ENCODE measurements around the gene ZNF366.

Gene ZNF366

GRCh38 chr5:72489536-72489935 is 17.7 kb downstream of the ZNF366 start:
- DNase-seq (ENCODE audit: low spot score), result no peak

GRCh38 chr5:72488756-72489155 is 18.5 kb downstream of the ZNF366 start:
- DNase-seq (ENCODE audit: low spot score), result no peak

DNA sequence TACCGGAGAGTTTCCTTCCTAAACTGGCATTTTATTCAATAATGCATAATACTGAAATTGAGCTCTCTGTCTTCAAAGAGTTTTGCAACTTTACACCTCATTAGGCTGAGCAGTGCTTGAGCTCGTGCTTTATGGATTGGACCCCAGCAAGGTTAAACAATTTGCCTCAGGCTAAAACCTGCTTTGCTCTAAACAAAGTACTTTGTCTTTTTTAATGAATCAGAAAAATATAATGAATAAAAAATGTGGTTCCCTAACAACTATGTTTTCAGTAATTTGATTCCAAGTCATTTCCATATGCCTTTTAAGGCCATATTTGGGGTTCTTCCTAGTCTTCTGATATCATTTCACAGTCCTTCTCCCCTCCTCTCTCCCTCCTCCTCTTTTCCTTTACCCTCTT is 20.0 kb downstream of the ZNF366 start:
- DNase-seq (ENCODE audit: low spot score), result no peak

- DNase-seq (ENCODE audit: low spot score), result no peak
These were observed 20.8 kb downstream of the ZNF366 start for GRCh38 chr5:72486371-72486770.

DNA sequence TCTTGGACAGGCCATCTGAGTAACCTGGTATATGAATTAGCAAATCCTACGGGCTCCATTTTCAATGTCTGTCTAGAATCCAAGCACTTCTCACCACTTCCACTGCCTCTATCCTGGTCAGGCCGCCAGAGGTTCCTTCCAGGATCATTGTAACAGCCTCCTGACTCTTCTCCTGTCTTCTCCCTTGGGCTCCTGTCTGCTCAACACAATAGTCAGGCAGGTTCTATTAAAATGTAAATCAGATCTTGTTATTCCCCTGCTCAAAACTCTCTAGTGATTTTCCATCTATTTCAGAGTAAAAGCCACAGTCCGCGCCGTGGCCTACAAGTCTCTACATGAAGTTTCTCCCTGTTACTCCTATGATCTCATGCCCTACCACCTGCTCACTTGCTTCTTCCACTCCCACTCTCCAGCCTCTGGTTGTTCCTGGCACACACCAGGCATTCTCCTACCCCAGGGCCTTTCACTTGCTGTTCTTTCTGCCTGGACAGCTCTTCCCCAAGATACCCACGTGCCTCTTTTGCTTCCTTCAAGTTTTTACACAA is 21.7 kb downstream of the ZNF366 start:
- no peak for DNase-seq (ENCODE audit: low spot score)

DNA sequence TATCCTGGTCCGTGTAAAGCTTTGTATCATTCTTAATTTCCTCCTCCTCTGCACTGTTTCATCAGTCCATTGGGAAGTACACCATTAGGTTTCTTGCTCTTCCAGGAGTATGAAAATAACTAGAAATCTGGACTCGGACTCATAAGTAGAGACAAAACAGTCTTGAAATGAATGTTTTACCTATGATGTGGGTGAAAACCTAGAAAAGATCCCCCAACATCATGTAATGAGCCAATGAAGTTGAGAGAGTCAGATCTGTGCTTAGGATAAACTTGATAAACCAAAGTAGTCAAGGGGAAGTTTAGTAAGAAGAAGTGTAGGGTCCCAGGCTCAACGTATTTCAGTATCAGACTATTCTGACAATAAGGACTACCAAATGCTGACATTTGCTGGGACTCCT is 25.2 kb downstream of the ZNF366 start:
- no peak for DNase-seq (ENCODE audit: low spot score)

- DNase-seq (ENCODE audit: low spot score), result no peak
These were observed 26.4 kb downstream of the ZNF366 start for GRCh38 chr5:72480841-72481240.

- DNase-seq (ENCODE audit: low spot score), result no peak
These were observed 27.3 kb downstream of the ZNF366 start for GRCh38 chr5:72479921-72480320.

- DNase-seq (ENCODE audit: low spot score), result no peak
These were observed 28.5 kb downstream of the ZNF366 start for GRCh38 chr5:72478684-72479083.

DNA sequence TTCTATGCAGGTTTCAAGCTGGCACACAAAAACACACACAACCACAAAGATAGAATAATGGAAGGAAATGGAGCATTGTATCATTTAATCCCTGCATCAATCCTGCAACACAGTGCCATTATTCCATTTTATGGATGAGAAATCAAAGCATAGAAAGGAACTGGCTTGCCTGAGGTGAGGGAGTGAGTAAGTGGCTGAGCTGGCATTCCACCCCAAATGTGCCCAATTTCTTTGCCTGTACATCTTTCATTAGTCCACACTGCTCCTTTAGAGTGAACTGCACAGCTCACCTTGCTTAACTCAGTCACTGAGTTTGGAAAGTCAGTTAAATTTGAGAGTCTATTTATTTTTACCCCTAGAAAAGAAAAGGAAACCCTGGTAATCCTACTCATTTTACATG is 28.9 kb downstream of the ZNF366 start:
- no peak for DNase-seq (ENCODE audit: low spot score)

- DNase-seq (ENCODE audit: low spot score), result no peak
These were observed 29.6 kb downstream of the ZNF366 start for GRCh38 chr5:72477644-72478043.

- no peak for DNase-seq (ENCODE audit: low spot score)
These were observed 30.0 kb downstream of the ZNF366 start for GRCh38 chr5:72477176-72477575.

- DNase-seq (ENCODE audit: low spot score), result no peak
These were observed 30.5 kb downstream of the ZNF366 start for GRCh38 chr5:72476721-72477120.

DNA sequence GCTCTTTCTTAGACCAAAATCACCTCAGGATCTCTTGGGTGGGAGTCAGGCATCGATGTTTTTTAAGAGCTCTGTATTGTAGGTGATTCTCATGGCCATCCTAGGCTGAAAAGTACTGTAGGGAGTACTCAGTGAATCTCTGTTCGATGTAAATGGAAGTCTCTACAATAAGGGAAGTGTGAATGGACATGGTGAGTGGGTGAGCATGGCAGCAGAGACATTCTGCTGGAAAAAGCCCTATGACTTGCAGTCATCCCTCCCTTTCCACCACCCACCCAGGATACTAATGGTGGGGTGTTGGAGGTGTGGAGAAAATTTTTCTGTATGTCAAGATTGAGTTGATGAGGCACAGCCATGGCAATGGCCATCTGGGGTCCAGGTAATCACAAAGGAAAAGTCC is 30.9 kb downstream of the ZNF366 start:
- DNase-seq (ENCODE audit: low spot score), result no peak

- DNase-seq (ENCODE audit: low spot score), result no peak
These were observed 32.7 kb downstream of the ZNF366 start for GRCh38 chr5:72474516-72474915.

DNA sequence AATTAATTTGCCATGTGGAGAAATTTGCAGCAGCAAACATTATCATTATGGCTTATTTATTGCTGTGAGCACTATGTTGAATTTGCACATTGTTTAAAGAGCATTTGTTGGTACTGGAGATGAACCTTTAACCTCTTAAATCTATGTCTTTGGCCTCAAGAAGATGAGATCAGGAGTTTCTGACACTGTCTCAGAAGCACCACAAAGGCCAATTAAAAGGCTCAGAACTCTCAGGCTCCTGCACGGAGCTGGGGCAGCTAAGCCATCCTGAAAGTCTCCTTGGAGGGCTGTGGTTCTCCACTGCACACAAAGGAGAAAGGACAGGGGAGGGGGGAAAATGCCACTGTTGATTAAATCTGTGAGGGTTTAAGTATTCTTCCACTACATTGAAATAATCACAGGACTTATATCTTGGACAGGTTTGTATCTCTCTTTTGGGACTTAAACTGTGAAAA is 33.1 kb downstream of the ZNF366 start:
- DNase-seq (ENCODE audit: low spot score), result no peak

DNA sequence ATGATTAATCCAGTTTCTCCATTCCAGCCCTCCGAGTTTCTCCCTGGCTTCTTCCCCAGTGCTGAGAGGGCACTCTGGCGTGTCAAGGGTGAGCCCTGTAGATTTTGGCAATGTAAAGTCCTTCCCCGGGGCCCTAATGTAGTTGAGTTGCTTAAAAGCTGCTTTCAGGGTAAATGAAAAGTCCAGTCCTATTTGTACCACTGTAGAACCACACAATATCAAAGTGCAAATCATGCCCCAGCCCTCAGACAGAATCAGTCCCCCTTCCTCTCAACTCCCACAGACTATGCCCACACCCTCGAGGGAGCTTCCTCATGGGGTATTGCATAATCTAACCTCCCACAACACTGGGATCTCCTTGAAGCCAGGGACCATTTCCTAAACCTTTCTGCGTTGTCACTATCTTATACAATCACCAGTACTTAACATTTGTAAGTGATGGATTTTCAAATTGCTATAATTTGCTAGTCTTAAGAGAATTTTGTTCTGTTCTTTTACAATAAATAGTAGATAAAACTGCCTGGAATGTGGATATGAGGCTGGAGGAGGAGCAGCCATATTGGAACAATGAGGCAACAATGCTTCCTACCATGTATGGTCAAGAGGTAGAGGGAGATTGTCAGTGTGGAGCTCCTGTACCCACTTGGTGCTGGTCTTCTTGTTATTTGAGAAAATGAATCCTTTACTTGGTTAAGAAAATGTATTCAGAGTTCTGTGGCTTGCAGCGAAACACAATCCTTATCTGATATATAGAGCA is 34.4 kb downstream of the ZNF366 start:
- no peak for DNase-seq (ENCODE audit: low spot score)

DNA sequence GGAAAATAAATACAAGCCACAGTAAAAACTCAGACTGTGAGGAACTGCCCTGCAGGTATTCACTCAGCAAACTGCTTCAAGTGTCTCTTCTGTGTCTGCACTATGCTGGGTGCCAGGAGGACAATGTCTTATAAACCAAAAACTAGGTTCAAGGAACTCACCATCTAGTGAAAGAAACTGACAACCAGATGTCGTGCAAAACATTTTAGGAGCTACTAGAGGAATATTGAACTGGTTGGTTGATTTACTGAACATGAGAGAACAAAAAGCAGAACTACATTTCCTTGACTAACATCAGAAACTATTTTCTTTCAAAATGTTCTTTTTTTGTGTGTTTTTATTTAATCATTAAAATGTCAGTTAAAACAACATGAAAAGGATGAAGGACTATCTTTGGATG is 35.2 kb downstream of the ZNF366 start:
- no peak for DNase-seq (ENCODE audit: low spot score)

DNA sequence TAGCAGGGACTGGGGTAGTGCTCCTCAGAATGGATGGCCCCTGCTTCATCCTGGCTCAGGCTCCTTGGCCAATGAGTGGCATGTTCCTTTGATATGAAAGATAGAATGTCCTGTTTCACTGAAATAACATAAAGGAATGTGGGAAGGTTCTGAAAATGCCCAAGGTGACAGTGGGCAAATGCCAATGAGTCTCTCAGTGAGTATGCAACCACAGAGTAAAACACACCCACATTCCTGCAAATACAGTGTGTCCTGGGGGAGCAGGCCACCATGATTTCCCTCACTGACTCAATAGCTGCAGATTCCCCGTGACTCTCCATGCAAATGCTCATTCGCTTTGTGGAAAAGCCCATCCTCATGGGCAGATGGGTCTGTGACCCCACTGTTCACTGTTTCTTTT is 36.4 kb downstream of the ZNF366 start:
- DNase-seq (ENCODE audit: low spot score), result peak; percentile 34

DNA sequence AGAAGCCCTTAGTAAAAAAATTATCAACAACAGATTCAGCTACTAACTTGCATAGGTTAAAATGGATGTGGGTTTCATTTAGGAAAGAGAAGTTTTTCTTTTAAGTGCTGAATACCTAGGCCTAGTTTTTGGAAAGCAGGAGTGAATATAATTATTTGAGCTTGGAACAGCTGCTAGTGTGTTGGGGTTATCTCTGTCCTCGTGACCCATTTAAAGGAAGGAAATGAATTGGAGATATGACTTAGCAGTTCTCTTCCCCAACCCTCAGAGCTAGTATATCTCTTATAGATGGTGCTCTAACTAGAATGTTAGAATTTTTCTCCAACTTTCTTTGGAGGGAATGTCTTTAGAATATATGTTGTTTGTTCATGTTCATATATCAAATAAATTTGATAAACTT is 38.6 kb downstream of the ZNF366 start:
- DNase-seq (ENCODE audit: low spot score), result no peak

- DNase-seq (ENCODE audit: low spot score), result no peak
These were observed 39.2 kb downstream of the ZNF366 start for GRCh38 chr5:72468024-72468423.

DNA sequence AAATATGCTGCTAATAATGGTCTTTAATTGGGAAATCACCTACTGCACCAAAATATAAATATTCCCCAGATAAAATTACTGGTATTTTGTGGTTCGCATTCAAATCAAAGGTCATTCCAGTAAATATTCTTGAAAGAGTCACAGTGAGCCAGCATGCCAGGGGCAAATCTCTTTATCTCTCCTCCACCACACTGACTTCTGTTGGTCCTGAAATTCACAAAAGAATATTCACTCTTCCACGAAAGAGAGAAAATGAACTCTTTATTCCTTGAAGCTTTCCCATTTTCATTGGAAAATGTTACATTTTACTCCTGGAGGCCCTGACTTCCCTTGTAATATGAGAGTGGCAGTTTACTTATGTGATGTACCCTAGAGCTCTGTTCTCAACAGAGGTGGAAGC is 39.7 kb downstream of the ZNF366 start:
- DNase-seq (ENCODE audit: low spot score), result no peak

DNA sequence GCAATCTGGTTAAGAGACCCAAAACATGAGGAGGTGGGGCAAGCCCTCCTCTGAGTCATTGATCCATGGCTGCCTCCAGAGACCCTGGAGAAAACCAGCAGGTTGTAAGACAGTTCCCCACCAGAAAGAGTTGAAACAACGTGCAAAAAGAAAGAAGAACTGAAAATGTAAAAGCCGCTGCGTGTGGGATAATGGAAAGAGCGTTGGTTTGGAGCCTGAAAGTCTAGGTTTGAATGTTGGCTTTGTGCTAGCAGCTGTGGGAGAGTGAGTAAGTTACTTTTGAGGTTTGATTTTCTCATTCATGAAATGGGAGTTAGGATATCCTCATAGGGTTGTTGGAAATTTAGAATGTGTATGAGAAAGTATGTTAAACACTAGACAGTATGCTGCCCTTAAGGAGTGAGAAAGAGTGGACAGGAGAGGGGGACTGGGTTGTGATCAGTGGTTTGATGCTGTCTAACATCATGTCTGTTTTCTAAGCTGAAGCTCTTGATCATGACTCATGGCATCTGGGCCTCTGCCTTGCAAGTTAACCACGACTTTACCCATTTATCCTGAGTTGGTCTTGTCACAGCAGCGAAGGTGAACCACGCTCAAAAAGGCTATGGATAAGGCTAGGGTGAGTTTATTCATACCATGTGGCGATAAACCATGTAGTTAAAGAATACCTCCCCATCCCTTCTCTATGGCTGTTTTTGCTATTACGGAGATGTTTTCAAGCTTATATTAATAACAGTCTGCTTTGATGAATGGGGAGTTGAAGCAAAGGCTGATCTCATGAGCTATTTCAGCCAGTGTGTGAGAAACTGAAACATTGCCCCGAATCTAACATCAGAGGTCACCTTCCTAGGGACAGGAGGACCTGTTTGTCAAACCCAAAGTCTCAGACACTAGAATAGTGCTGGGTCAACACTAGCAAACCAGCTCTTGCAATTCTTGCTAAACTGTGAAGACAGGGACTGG is 41.3 kb downstream of the ZNF366 start:
- DNase-seq (ENCODE audit: low spot score), result no peak

All from LoVo (cell line).